MM.1S (cell line): Measurements from ENCODE around the gene SIN3A.

Source experiments
- DNase-seq: peaks from one replicate; pipeline ENCODE4 v3.0.0-alpha.2; 2015
- H2AFZ ChIP-seq: fragments of 300-600 bp; sonication (generic); 2 replicates; pipeline ENCODE4 v1.6.0; 2016; ENCODE audit warnings: antibody characterized with exemption, low read length
- H3F3A ChIP-seq: fragments of 300-600 bp; sonication (generic); 2 replicates; pipeline ENCODE4 v1.6.1; 2016; ENCODE audit warnings: mild to moderate bottlenecking, antibody characterized with exemption, low read length, moderate library complexity, mixed read lengths; ENCODE audit not compliant: insufficient read depth
- H3K27ac ChIP-seq: fragments of 300-600 bp; sonication (generic); 2 replicates; pipeline ENCODE4 v1.5.1; 2016; ENCODE audit warnings: mild to moderate bottlenecking, low read length
- H3K27me3 ChIP-seq: fragments of 300-600 bp; sonication (generic); replicated peaks from 2 replicates; pipeline ENCODE4 v1.6.0; 2016; ENCODE audit warnings: low read length; ENCODE audit not compliant: insufficient read depth
- H3K36me3 ChIP-seq: fragments of 300-600 bp; sonication (generic); replicated peaks from 2 replicates; pipeline ENCODE4 v1.6.1; 2016; ENCODE audit warnings: mild to moderate bottlenecking, low read length, mixed read lengths; ENCODE audit not compliant: insufficient read depth
- H3K4me1 ChIP-seq: fragments of 300-600 bp; sonication (generic); 2 replicates; pipeline ENCODE4 v1.6.1; 2016; ENCODE audit warnings: low read length, mixed read lengths
- H3K4me2 ChIP-seq: fragments of 300-600 bp; sonication (generic); 2 replicates; pipeline ENCODE4 v1.6.0; 2016; ENCODE audit warnings: low read depth, low read length
- H3K4me3 ChIP-seq: fragments of 300-600 bp; sonication (generic); 2 replicates; pipeline ENCODE4 v1.5.1; 2016; ENCODE audit warnings: low read length, mixed read lengths
- H3K79me2 ChIP-seq: fragments of 300-600 bp; sonication (generic); 2 replicates; pipeline ENCODE4 v1.6.1; 2016; ENCODE audit warnings: mixed run types, low read length, mixed read lengths
- H3K9ac ChIP-seq: fragments of 300-600 bp; sonication (generic); 2 replicates; pipeline ENCODE4 v1.6.1; 2016; ENCODE audit warnings: low read length, mixed read lengths
- H3K9me2 ChIP-seq: fragments of 300-600 bp; sonication (generic); replicated peaks from 2 replicates; pipeline ENCODE4 v1.6.1; 2016; ENCODE audit warnings: mild to moderate bottlenecking, low read length, mixed read lengths; ENCODE audit not compliant: insufficient read depth
- H3K9me3 ChIP-seq: fragments of 300-600 bp; sonication (generic); replicated peaks from 2 replicates; pipeline ENCODE4 v1.6.1; 2016; ENCODE audit warnings: mild to moderate bottlenecking, low read length, mixed read lengths; ENCODE audit not compliant: insufficient read depth
- H4K20me1 ChIP-seq: fragments of 300-600 bp; sonication (generic); 2 replicates; pipeline ENCODE4 v1.6.1; 2016; ENCODE audit warnings: mild to moderate bottlenecking, low read length, moderate library complexity, mixed read lengths; ENCODE audit not compliant: insufficient read depth
- EZH2 ChIP-seq: fragments of 300-600 bp; sonication (generic); optimal IDR thresholded peaks from 2 replicates; pipeline ENCODE3; 2017; ENCODE audit warnings: low read depth, mild to moderate bottlenecking, antibody characterized with exemption, low read length, mixed read lengths
- EZH2phosphoT487 ChIP-seq: fragments of 300-600 bp; sonication (generic); IDR thresholded peaks from 2 replicates; pipeline ENCODE4 v1.6.1; 2018; ENCODE audit warnings: antibody characterized with exemption, low read length
- TF ChIP-seq, protein P1 (sequence below): fragments of 300-600 bp; sonication (generic); IDR thresholded peaks from 2 replicates; pipeline ENCODE4 v1.5.1; 2016; ENCODE audit warnings: antibody characterized with exemption, low read length, mixed read lengths

The SIN3A gene

DNA sequence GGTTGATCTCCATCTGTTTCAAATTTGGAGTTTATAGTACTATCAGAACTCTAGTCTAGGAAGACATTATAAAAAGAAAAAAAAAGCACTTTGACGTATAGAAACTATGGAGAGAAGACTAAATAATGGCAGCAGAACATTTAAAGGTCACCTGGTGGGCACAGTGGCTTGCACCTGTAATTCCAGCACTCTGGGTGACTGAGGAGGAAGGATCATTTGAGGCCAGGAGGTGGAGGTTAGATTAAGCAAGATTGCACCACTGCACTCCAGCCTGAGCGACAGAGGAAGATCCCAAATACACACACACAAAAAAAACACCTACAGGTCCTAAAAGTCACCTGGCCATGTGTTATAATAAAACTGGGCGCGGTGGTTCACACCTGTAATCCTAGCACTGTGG is 13.8 kb downstream of the SIN3A start:
- Histone ChIP-seq H4K20me1 (no peaks in the 10 kb centered on the region; the same call in 1 of the 2 replicates), H3K27me3 (no peaks in the 10 kb centered on the region), H3K9ac (no peak overlapping the region), H3K36me3 (0 out of 2 replicates have a peak, but pooled peaks cover 6% of the 10 kb centered on the region), H3F3A (no peaks in the 10 kb centered on the region), H3K9me2 (no peaks in the 10 kb centered on the region), H3K4me1 (no peaks in the 10 kb centered on the region), H3K4me3 (no peak overlapping the region), H3K27ac (no peak overlapping the region), H3K79me2 (peaks cover 98% of the 10 kb centered on the region), H2AFZ (no peak overlapping the region), H3K9me3 (no peaks in the 10 kb centered on the region), H3K4me2 (no peak overlapping the region)
- TF ChIP-seq EZH2phosphoT487: no peak
- no peak for TF ChIP-seq EZH2
- TF ChIP-seq, protein P1, sequence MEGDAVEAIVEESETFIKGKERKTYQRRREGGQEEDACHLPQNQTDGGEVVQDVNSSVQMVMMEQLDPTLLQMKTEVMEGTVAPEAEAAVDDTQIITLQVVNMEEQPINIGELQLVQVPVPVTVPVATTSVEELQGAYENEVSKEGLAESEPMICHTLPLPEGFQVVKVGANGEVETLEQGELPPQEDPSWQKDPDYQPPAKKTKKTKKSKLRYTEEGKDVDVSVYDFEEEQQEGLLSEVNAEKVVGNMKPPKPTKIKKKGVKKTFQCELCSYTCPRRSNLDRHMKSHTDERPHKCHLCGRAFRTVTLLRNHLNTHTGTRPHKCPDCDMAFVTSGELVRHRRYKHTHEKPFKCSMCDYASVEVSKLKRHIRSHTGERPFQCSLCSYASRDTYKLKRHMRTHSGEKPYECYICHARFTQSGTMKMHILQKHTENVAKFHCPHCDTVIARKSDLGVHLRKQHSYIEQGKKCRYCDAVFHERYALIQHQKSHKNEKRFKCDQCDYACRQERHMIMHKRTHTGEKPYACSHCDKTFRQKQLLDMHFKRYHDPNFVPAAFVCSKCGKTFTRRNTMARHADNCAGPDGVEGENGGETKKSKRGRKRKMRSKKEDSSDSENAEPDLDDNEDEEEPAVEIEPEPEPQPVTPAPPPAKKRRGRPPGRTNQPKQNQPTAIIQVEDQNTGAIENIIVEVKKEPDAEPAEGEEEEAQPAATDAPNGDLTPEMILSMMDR: no peak
- no peak for DNase-seq

GRCh38 chr15:75436881-75437280 is 14.6 kb downstream of the SIN3A start:
- no peaks in the 10 kb centered on the region for H3K27me3 ChIP-seq
- no peaks in the 10 kb centered on the region for H3K9me2 ChIP-seq
- H3K9me3 ChIP-seq: no peaks in the 10 kb centered on the region
- peaks cover 99% of the 10 kb centered on the region for H3K79me2 ChIP-seq
- H3K4me1 ChIP-seq: no peaks in the 10 kb centered on the region
- no peak overlapping the region for H3K4me3 ChIP-seq
- no peak overlapping the region for H3K4me2 ChIP-seq
- no peak overlapping the region for H3K27ac ChIP-seq
- no peak overlapping the region for H3K9ac ChIP-seq
- no peak for DNase-seq
- H3K36me3 ChIP-seq: 0 out of 2 replicates have a peak, but pooled peaks cover 6% of the 10 kb centered on the region
- no peak overlapping the region for H2AFZ ChIP-seq
- H4K20me1 ChIP-seq: peaks cover under 1% of the 10 kb centered on the region; the same call in 1 of the 2 replicates
- H3F3A ChIP-seq: no peaks in the 10 kb centered on the region
- TF ChIP-seq EZH2phosphoT487 (no peak), EZH2 (no peak)
- TF ChIP-seq, protein P1: no peak

- no peak overlapping the region for H3K9ac ChIP-seq
- no peak for DNase-seq
- H3F3A ChIP-seq: no peaks in the 10 kb centered on the region
- H2AFZ ChIP-seq: no peak overlapping the region
- no peaks in the 10 kb centered on the region for H3K4me1 ChIP-seq
- H3K27ac ChIP-seq: no peak overlapping the region
- TF ChIP-seq, protein P1: no peak
- no peak for TF ChIP-seq EZH2
- no peak for TF ChIP-seq EZH2phosphoT487
- H3K9me2 ChIP-seq: no peaks in the 10 kb centered on the region
- no peaks in the 10 kb centered on the region for H3K9me3 ChIP-seq
- peaks cover 88% of the 10 kb centered on the region for H3K79me2 ChIP-seq
- H3K27me3 ChIP-seq: no peaks in the 10 kb centered on the region
- peaks cover 15% of the 10 kb centered on the region for H3K36me3 ChIP-seq
- no peak overlapping the region for H3K4me2 ChIP-seq
- H3K4me3 ChIP-seq: no peak overlapping the region
- peaks cover 3% of the 10 kb centered on the region; the same call in 1 of the 2 replicates for H4K20me1 ChIP-seq
Measured at GRCh38 chr15:75431682-75432081, 19.8 kb downstream of the SIN3A start.
